Breast epithelium (tissue), 4 donors: ENCODE results near the gene CADM2. TPM values are rescaled to one million over a fixed set of nuclear protein-coding genes. Genes with fewer than 3 reads are reported as not detected.

Experiments used
- DNase-seq, 2 donors: peaks; one replicate each; pipeline ENCODE4 v3.0.0-alpha.2; 2019; ENCODE audit warnings: low spot score in 2 of 2
- H3K27ac ChIP-seq, 2 donors: fragments of 200-600 bp; sonication (generic) in 1 of 2; one replicate each; pipeline ENCODE4 v1.5.1; 2016 to 2019; ENCODE audit warnings: mild to moderate bottlenecking in 1 of 2
- H3K27me3 ChIP-seq, 2 donors: fragments of 200-600 bp; sonication (generic) in 1 of 2; one replicate each; pipeline versions ENCODE4 v1.5.1 to v1.6.0; 2017 to 2019; ENCODE audit warnings: control low read depth in 1 of 2, mild to moderate bottlenecking in 1 of 2
- H3K36me3 ChIP-seq: fragments of 200-600 bp; one replicate; pipeline ENCODE4 v1.5.1; 2019
- H3K4me1 ChIP-seq, 2 donors: fragments of 200-600 bp; sonication (generic); one replicate each; pipeline ENCODE4 v1.5.1; 2016 to 2019; ENCODE audit warnings: control low read depth in 1 of 2
- H3K4me3 ChIP-seq, 3 donors: fragments of 200-600 bp; sonication (generic); 1 replicate in 2 of 3; 2 replicates in 1 of 3; pipeline ENCODE4 v1.5.1; 2016 to 2019; ENCODE audit warnings: mild to moderate bottlenecking in 3 of 3, moderate library complexity in 2 of 3
- H3K9me3 ChIP-seq, 2 donors: fragments of 200-600 bp; sonication (generic) in 1 of 2; one replicate each; pipeline ENCODE4 v1.5.1; 2016 to 2019; ENCODE audit warnings: control low read depth in 1 of 2
- CTCF ChIP-seq, 3 donors: fragments of 450-650 bp; IDR thresholded peaks; one replicate each; pipeline ENCODE4 v1.5.1; 2016 to 2017; ENCODE audit warnings: antibody characterized with exemption in 3 of 3, mild to moderate bottlenecking in 3 of 3, moderate library complexity in 3 of 3
- POLR2A ChIP-seq: fragments of 450-650 bp; IDR thresholded peaks from one replicate; pipeline ENCODE4 v1.6.1; 2016; ENCODE audit warnings: antibody characterized with exemption, mild to moderate bottlenecking, moderate library complexity
- POLR2AphosphoS5 ChIP-seq, 3 donors: sonication (generic); formaldehyde crosslinking; IDR thresholded peaks; one replicate each; pipeline ENCODE4 v1.6.1; 2017; ENCODE audit warnings: antibody characterized with exemption in 3 of 3
- intact Hi-C: fragments of 100-400 bp; cut with DNase I; formaldehyde crosslinking; loops from one replicate; pipeline ENCODE4 v1.15.1; 2023; ENCODE audit warnings: low total_unique reads
- total RNA-seq, 3 donors: library from RNA; depleted of rRNA; stranded (reverse); fragments of >200 nt; gene quantifications; one replicate each; pipeline ENCODE4 v1.1.0, GENCODE V29; 2016

Gene CADM2
- total RNA-seq, 3 donors from 2014 or later = 2.3 to 7.4 (median 6.9) TPM

- H3K4me3 ChIP-seq = no peak overlapping the region
- H3K27me3 ChIP-seq = no peaks in the 10 kb centered on the region
- intact Hi-C loops = no loop called here
- H3K9me3 ChIP-seq = no peaks in the 10 kb centered on the region
- H3K27ac ChIP-seq = no peak overlapping the region
- TF ChIP-seq CTCF (IDR thresholded peaks at IDR 0.05) (no peak), POLR2A (no peak), POLR2AphosphoS5 (IDR thresholded peaks at IDR 0.05) (no peak)
- H3K36me3 ChIP-seq = no peaks in the 10 kb centered on the region
- H3K4me1 ChIP-seq = no peaks in the 10 kb centered on the region
- no peak for DNase-seq
Observed at GRCh38 chr3:85933326-85933725, 974.5 kb downstream of the CADM2 start.

- DNase-seq = no peak
- intact Hi-C loops = no loop called here
- no peak overlapping the region for H3K27ac ChIP-seq
- no peaks in the 10 kb centered on the region for H3K4me1 ChIP-seq
- no peak overlapping the region for H3K4me3 ChIP-seq
- no peaks in the 10 kb centered on the region for H3K9me3 ChIP-seq
- no peaks in the 10 kb centered on the region for H3K27me3 ChIP-seq
- TF ChIP-seq POLR2A = no peak
- TF ChIP-seq CTCF (IDR thresholded peaks at IDR 0.05) = no peak
- TF ChIP-seq POLR2AphosphoS5 (IDR thresholded peaks at IDR 0.05) = no peak
- no peaks in the 10 kb centered on the region for H3K36me3 ChIP-seq
Observed at GRCh38 chr3:85935171-85935570, 976.4 kb downstream of the CADM2 start.

- intact Hi-C loops = no loop called here
- TF ChIP-seq CTCF (IDR thresholded peaks at IDR 0.05) (no peak), POLR2AphosphoS5 (IDR thresholded peaks at IDR 0.05) (no peak), POLR2A (no peak)
Observed at GRCh38 chr3:85939074-85939482, 980.3 kb downstream of the CADM2 start.

GRCh38 chr3:85950435-85950834 lies 991.6 kb downstream of the CADM2 start:
- TF ChIP-seq POLR2AphosphoS5 (IDR thresholded peaks at IDR 0.05) = no peak
- no peak for TF ChIP-seq CTCF (IDR thresholded peaks at IDR 0.05)
- no peak for TF ChIP-seq POLR2A
- no peak overlapping the region for H3K27ac ChIP-seq
- intact Hi-C loops = no loop called here
- H3K27me3 ChIP-seq = no peaks in the 10 kb centered on the region
- no peaks in the 10 kb centered on the region for H3K4me1 ChIP-seq
- no peaks in the 10 kb centered on the region for H3K36me3 ChIP-seq
- no peak for DNase-seq
- H3K4me3 ChIP-seq = no peak overlapping the region
- H3K9me3 ChIP-seq = no peaks in the 10 kb centered on the region

More at GRCh38 chr3:85939074-85939482, 980.3 kb downstream of the CADM2 start:
- Histone ChIP-seq H3K4me3 (no peak overlapping the region), H3K27me3 (no peaks in the 10 kb centered on the region), H3K36me3 (no peaks in the 10 kb centered on the region), H3K9me3 (no peaks in the 10 kb centered on the region), H3K27ac (no peak overlapping the region), H3K4me1 (no peaks in the 10 kb centered on the region)
- no peak for DNase-seq

- Histone ChIP-seq H3K4me1 (no peaks in the 10 kb centered on the region), H3K4me3 (no peak overlapping the region), H3K27me3 (no peaks in the 10 kb centered on the region), H3K27ac (no peak overlapping the region), H3K9me3 (no peaks in the 10 kb centered on the region), H3K36me3 (peaks cover under 1% of the 10 kb centered on the region)
- intact Hi-C loops = no loop called here
- TF ChIP-seq POLR2AphosphoS5 (IDR thresholded peaks at IDR 0.05) (no peak), CTCF (IDR thresholded peaks at IDR 0.05) (no peak), POLR2A (no peak)
- DNase-seq = no peak
Observed at GRCh38 chr3:85960793-85961192, 1002.0 kb downstream of the CADM2 start.
